OCI-LY7 (cell line): Measurements from ENCODE around the gene CATSPER3. TPM values are rescaled to one million over a fixed set of nuclear protein-coding genes. Genes with fewer than 3 reads are reported as not detected.

ENCODE experiments used
- BruUV-seq: library from RNA; stranded (reverse); fragments of 400-500 nt; replicated peaks from 2 replicates; lab custom pipeline; 2021; lab: Mats Ljungman, UMichigan
- CTCF ChIA-PET: fragments of 300-600 bp; sonication (Branson Sonifier 250); formaldehyde crosslinking; loops from one replicate; lab custom pipeline; 2022; ENCODE audit warnings: antibody characterized with exemption; ENCODE audit not compliant: unreplicated experiment; lab: Charles Lee
- POLR2A ChIA-PET: fragments of 300-600 bp; sonication (Branson Sonifier 250); formaldehyde crosslinking; loops from one replicate; lab custom pipeline; 2022; ENCODE audit warnings: antibody characterized with exemption; lab: Charles Lee
- DNase-seq: peaks from one replicate; pipeline ENCODE4 v3.0.0-alpha.2; 2015; ENCODE audit warnings: low spot score
- H2AFZ ChIP-seq: fragments of 200-600 bp; sonication (generic), shearing (Covaris generic); 2 replicates; pipeline ENCODE4 v1.6.1; 2014; ENCODE audit warnings: mild to moderate bottlenecking, antibody characterized with exemption, low read length, moderate library complexity
- H3K27ac ChIP-seq: fragments of 200-600 bp; sonication (generic); 2 replicates; pipeline ENCODE4 v1.5.1; 2014; ENCODE audit warnings: mixed run types, low read depth, mild to moderate bottlenecking, moderate library complexity, low read length, inconsistent platforms; ENCODE audit not compliant: poor library complexity, severe bottlenecking
- H3K36me3 ChIP-seq: fragments of 200-600 bp; sonication (generic); 2 replicates; pipeline ENCODE4 v1.6.1; 2014; ENCODE audit warnings: mild to moderate bottlenecking, antibody characterized with exemption, low read length, moderate library complexity, mixed read lengths; ENCODE audit not compliant: insufficient read depth
- H3K4me1 ChIP-seq: fragments of 200-600 bp; sonication (generic); 2 replicates; pipeline ENCODE4 v1.5.1; 2014; ENCODE audit warnings: mild to moderate bottlenecking, low read length; ENCODE audit not compliant: insufficient read depth, poor library complexity, severe bottlenecking
- H3K4me2 ChIP-seq: fragments of 200-600 bp; sonication (generic); 2 replicates; pipeline ENCODE4 v1.6.1; 2014; ENCODE audit warnings: mild to moderate bottlenecking, low read length
- H3K4me3 ChIP-seq: fragments of 200-600 bp; sonication (generic); 2 replicates; pipeline ENCODE4 v1.5.1; 2014; ENCODE audit warnings: mild to moderate bottlenecking, low read depth, low read length; ENCODE audit not compliant: poor library complexity, severe bottlenecking
- H3K79me2 ChIP-seq: fragments of 200-600 bp; sonication (generic); 2 replicates; pipeline ENCODE4 v1.6.1; 2016; ENCODE audit warnings: low read depth, mild to moderate bottlenecking, low read length, moderate library complexity, mixed read lengths; ENCODE audit not compliant: insufficient read depth
- H3K9me2 ChIP-seq: fragments of 200-600 bp; sonication (generic); 2 replicates; pipeline ENCODE4 v1.6.1; 2016; ENCODE audit warnings: mild to moderate bottlenecking, low read length, mixed read lengths; ENCODE audit not compliant: insufficient read depth
- H3K9me3 ChIP-seq: fragments of 200-600 bp; sonication (generic); 2 replicates; pipeline ENCODE4 v1.6.1; 2014; ENCODE audit warnings: mild to moderate bottlenecking, mixed run types, low read length, mixed read lengths
- H4K20me1 ChIP-seq: fragments of 200-600 bp; sonication (generic); 2 replicates; pipeline ENCODE4 v1.6.1; 2014; ENCODE audit warnings: mild to moderate bottlenecking, antibody characterized with exemption, low read length, moderate library complexity, mixed read lengths; ENCODE audit not compliant: insufficient read depth
- CTCF ChIP-seq: fragments of 200-600 bp; sonication (generic); conservative IDR thresholded peaks from 2 replicates; pipeline ENCODE4 v1.5.1; 2014; ENCODE audit warnings: mild to moderate bottlenecking, antibody characterized with exemption, low read length, moderate library complexity, mixed read lengths
- EZH2phosphoT487 ChIP-seq: fragments of 200-600 bp; sonication (generic); IDR thresholded peaks from 2 replicates; pipeline ENCODE4 v1.6.1; 2018; ENCODE audit warnings: low read depth, borderline replicate concordance, mild to moderate bottlenecking, mixed run types, antibody characterized with exemption, low read length, moderate library complexity, mixed read lengths
- intact Hi-C: fragments of 100-400 bp; cut with micrococcal nuclease; formaldehyde crosslinking; loops from one replicate; pipeline ENCODE4 v1.10.0; 2022; ENCODE audit not compliant: unreplicated experiment
- total RNA-seq, 2 experiments: library from RNA; depleted of rRNA in 1 of 2; stranded (reverse); fragments of >200 nt in 1 of 2; shearing (Covaris generic) in 1 of 2; gene quantifications; 2 replicates each; pipeline ENCODE4 v1.2.3, GENCODE V29; 2014 to 2022

Gene CATSPER3
- total RNA-seq, 2 experiments from 2014 or later = 0.61 TPM; not detected in 1

- no peaks in the 10 kb centered on the region for H3K79me2 ChIP-seq
- peaks cover 7% of the 10 kb centered on the region; the same call in 1 of the 2 replicates for H3K9me3 ChIP-seq
- H2AFZ ChIP-seq = no peak overlapping the region
- peak; percentile 13 for DNase-seq
- no peaks in the 10 kb centered on the region for H3K9me2 ChIP-seq
- no peaks in the 10 kb centered on the region for H4K20me1 ChIP-seq
- no TSS peak for BruUV-seq
- no peak overlapping the region for H3K4me2 ChIP-seq
- ChIA-PET POLR2A (no interaction called here), CTCF (no interaction called here)
- peaks cover 10% of the 10 kb centered on the region; the same call in 1 of the 2 replicates for H3K36me3 ChIP-seq
- no peaks in the 10 kb centered on the region for H3K4me1 ChIP-seq
- no peak overlapping the region for H3K4me3 ChIP-seq
- intact Hi-C loops = no loop called here
- TF ChIP-seq CTCF (no peak), EZH2phosphoT487 (no peak)
- H3K27ac ChIP-seq = no peak overlapping the region
Observed at GRCh38 chr5:134957920-134958608, 9.6 kb upstream of the CATSPER3 start.

GRCh38 chr5:134958755-134959154 is 9.0 kb upstream of the CATSPER3 start:
- POLR2A ChIA-PET = no interaction called here
- Histone ChIP-seq H3K9me2 (no peaks in the 10 kb centered on the region), H3K9me3 (peaks cover 7% of the 10 kb centered on the region; the same call in 1 of the 2 replicates), H3K27ac (no peak overlapping the region), H3K4me1 (no peaks in the 10 kb centered on the region), H3K79me2 (no peaks in the 10 kb centered on the region), H3K4me3 (no peak overlapping the region), H3K36me3 (peaks cover 12% of the 10 kb centered on the region; the same call in 1 of the 2 replicates), H4K20me1 (no peaks in the 10 kb centered on the region), H3K4me2 (no peak overlapping the region), H2AFZ (no peak overlapping the region)
- no peak for DNase-seq
- intact Hi-C loops = no loop called here
- TF ChIP-seq CTCF (no peak), EZH2phosphoT487 (no peak)
- BruUV-seq = no TSS peak
- CTCF ChIA-PET = no interaction called here

GRCh38 chr5:134963098-134963497 is 4.6 kb upstream of the CATSPER3 start:
- BruUV-seq = no TSS peak
- intact Hi-C loops = no loop called here
- CTCF ChIA-PET = no interaction called here

More at GRCh38 chr5:134963098-134963497, 4.6 kb upstream of the CATSPER3 start:
- H3K9me3 ChIP-seq = no peaks in the 10 kb centered on the region
- TF ChIP-seq CTCF (no peak), EZH2phosphoT487 (no peak)
- POLR2A ChIA-PET = interaction anchor here (1.0 to 1.9 kb wide), 2 partner anchors 9 to 15 kb away, joined by 3 to 9 read pairs; no protein-coding TSS in a partner anchor
- H3K79me2 ChIP-seq = no peaks in the 10 kb centered on the region
- no peaks in the 10 kb centered on the region for H3K4me1 ChIP-seq
- no peaks in the 10 kb centered on the region for H4K20me1 ChIP-seq
- H3K9me2 ChIP-seq = no peaks in the 10 kb centered on the region
- peaks cover 22% of the 10 kb centered on the region for H3K36me3 ChIP-seq
- no peak for DNase-seq
- no peak overlapping the region for H3K27ac ChIP-seq
- H3K4me2 ChIP-seq = no peak overlapping the region
- H3K4me3 ChIP-seq = no peak overlapping the region
- no peak overlapping the region for H2AFZ ChIP-seq
